Stimulated activated CD8-positive, alpha-beta memory T cell treated with anti-CD3 and anti-CD28 coated beads, Interleukin-15, amount 100 ng/mL, for 1 hour (primary cell): ENCODE measurements around the gene LRPAP1.

Experiments used
- DNase-seq: peaks from one replicate; pipeline ENCODE4 v3.0.0-alpha.2; 2020; ENCODE audit warnings: low read depth

The LRPAP1 gene

DNA sequence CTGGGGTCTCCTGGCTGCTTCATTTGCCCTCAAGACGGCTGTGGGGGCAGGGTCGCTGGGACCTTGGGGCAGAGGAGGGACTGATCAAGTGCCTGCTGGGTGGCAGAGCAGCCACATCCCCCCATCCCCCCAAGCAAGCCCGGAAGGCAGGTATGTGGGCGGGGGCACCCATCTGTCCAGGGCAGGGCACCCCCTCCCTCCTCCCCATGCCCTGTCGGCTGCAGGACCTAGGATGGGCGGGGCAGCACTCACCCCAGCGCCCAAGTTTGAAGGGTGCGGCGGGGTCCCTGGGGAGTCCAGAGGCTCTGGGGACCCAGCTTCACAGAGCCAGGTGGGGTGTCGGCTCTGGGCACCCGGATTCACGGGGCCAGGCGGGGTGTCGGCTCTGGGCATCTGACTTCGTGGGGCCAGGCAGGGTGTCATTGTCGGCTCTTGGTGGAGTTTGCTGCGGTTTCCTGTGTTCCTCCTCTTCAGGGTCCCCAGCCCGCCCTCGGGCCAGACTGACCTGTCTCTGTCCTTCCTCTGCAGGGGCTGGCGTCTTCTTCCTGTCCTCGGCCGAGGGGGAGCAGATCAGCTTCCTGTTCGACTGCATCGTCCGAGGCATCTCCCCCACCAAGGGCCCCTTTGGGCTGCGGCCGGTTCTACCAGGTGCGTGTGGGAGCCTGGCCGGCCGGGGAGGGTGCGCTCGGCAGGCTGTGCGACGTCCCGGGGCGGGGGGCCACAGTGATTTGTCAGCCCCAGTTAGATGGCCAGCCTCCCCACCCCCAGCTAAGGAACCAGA, 47.0 kb downstream of the LRPAP1 start:
- DNase-seq = no peak

DNA sequence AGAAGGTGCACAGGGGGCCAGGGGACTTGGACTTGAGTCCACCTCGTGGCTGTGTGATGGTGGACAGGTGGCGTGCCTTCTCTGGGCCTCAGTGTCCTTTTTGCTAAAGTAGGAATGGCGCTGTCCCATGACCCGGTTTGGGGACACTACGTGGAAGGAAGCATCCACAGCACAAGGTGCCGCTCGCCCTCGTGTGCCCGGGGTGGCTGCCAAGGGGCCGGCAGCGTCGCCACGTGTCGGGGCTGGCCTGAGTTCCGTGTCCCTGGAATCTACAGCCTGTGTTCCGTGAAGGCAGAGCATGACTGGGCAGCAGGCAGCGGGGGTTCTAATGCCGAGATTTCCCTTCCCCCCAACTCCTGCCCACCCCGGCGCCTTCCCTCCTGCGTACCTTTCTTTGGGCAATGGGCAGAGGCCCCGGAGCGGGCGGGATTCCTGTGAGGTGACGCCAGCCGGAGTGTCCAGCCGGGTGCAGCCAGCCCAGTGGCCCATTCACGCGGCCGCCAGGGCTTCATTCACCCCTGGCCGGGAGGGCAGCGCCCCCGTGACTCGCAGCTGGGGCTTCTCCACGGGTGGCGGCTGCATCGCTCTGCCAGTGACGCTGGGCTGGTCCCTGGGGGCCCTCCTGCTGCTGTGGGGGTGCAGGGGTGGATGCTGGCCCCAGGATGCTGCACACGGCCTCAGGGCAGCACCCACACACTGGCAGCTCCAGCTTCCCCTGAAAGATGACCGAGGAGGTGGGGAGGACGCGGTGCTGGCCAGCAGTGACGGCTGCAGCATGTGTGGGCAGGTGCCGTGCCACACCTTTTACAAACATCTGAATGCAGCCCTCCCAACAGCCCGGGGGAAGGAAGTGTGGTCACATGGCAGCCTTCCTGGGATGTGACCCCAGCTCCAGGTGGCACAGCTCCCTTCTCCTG, 47.9 kb downstream of the LRPAP1 start:
- DNase-seq = no peak

DNA sequence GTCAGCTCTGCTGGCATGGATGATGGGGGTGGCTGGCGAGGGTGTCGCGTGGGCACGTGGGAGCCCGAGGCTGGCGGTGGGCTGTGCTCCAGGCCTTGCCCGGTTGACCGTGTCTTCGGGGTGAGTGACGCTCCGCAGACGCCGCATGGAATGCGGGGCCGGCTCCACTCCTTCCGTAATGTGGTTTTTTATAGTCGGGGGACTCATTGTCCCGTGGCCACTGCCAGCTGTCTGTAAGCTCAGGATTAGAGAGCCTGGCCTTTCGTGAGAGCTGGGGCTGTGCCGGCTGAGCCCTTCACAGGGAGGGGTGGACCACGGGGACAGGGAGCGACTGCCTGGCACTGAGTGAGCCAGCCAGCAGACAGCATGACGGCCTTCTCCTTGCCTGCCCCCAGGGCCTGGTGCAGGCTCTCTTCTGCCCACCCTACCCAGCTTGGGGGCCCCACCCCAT, 48.7 kb downstream of the LRPAP1 start:
- no peak for DNase-seq

DNA sequence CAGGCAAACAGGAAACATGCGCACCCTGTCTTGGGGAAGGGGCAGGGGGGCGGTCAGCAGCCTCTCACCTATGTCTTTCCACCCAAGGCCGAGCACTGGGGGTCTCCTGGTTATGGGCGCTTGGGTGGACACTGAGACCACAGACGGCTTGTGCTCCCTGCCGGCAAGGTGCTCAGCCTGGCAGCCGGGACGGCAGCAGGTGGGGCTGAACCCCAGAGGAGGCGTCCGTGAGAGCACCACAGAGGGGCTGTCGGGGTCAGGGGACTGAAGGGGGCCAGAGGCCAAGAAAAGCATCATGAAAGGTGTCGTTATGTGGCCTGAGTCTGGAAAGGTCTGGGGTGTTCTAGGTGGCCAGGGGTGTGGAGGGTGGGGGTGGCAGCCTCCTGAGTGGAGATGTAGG, 49.5 kb downstream of the LRPAP1 start:
- no peak for DNase-seq

DNA sequence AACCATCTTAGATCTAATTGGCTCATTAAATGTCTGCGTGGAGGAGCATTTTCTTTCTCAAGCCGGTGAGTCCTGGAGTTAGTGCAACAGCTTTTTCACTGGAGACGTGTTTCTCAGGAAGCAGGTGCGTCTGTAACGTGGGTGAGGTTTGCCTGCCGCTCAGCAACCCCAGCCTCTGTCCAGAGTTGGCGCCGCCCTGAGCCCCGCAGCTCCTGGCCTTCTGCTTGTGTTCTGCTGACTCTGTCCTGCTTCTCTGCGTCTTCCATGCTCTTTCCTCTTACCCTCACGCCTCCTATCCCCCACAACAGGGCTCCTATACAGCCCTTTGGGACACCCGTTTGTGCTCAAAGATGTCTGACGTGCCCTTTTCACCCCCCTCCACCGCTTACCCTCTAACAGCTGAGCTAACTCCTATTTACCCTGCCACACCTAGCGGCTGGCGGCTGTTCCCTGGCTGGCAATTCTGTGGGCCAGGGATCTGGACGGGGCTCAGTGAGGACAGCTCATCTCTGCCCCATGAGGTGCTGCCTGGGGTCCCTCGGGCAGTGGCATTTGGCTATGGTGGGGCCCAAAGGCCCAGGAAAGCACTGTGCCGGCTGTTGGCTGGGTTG, 50.3 kb downstream of the LRPAP1 start:
- DNase-seq = no peak

DNA sequence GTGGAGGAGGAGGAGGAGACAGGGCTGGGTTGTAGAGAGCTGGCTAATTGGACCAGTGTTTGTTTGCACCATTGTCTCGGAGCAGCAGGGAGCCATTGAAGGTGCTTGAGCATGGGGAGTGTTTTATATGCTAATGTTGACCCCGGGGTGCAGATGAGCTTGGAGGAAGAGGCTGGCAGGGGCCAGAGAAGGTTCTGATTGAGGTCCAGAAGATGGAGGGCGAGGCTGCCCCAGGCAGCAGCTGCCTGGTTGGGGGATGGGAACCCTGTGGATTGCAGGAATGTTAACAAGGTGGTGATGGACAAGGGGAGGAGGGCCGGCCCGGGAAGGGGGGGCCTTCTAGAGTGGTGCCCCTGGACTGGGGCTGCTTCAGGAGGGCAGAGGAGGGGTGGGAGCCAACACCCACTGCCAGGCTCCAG, 51.1 kb downstream of the LRPAP1 start:
- no peak for DNase-seq

DNA sequence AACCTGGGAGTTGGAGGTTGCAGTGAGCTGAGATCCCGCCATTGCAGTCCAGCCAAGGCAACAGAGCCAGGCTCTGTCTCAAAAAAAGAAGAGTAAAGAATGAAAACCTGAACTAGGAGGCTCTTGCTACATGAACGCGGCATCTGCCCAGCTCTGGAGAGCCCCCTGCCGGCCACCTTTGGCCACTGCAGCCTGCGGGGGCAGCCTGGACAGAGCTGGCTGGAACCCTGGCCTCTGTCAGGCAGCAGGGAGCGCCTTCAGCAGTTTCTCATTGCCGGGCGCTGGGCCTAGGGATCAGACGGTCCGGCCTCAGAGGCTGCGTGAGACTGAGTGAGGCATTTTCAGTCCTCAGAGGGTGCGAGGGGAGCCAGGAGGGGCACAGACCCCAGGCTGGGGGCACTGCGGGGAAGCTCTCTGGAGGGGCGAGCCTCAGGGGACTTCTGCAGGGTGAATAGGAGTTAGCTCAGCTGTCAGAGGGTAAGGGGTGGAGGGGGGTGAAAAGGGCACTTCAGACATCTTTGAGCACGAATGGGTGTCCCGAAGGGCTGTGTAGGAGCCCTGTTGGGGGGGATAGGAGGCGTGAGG, 51.6 kb downstream of the LRPAP1 start:
- peak; percentile 55 for DNase-seq

DNA sequence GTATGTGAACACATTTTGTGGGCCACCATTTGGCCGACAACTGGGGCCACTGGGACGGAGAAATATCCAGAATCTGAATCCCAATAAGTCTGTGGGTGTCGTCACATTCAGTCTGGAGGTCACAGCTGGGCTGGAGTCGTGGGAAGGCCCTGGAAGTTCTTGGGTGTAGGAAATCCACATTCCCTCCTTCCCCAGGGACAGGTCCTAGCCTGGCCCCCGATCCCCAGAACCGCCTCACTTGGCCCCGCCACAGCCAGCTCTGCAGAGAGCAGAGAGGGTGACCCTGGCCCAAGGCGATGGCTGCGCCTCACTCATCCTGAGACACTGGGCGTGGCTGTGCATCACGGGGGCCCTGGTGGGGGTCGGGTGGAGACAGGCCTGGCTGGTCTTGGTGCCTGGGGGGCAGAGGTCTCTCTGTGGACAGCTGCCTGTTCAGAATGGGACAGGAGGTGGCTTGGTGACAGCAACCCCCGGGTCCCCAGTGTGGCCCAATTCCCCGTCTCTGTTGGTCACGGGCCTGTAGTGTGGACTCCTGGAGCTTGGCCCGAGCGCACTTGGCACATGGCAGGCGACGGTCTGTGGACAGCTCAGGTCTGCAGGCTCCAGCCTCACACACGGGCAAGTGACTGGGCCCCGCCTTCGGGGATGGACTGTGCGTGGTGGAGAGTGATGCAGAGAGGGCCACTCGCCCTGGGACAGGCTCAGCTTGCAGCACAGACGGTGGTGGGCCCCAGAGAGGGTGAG, 52.7 kb downstream of the LRPAP1 start:
- no peak for DNase-seq

DNA sequence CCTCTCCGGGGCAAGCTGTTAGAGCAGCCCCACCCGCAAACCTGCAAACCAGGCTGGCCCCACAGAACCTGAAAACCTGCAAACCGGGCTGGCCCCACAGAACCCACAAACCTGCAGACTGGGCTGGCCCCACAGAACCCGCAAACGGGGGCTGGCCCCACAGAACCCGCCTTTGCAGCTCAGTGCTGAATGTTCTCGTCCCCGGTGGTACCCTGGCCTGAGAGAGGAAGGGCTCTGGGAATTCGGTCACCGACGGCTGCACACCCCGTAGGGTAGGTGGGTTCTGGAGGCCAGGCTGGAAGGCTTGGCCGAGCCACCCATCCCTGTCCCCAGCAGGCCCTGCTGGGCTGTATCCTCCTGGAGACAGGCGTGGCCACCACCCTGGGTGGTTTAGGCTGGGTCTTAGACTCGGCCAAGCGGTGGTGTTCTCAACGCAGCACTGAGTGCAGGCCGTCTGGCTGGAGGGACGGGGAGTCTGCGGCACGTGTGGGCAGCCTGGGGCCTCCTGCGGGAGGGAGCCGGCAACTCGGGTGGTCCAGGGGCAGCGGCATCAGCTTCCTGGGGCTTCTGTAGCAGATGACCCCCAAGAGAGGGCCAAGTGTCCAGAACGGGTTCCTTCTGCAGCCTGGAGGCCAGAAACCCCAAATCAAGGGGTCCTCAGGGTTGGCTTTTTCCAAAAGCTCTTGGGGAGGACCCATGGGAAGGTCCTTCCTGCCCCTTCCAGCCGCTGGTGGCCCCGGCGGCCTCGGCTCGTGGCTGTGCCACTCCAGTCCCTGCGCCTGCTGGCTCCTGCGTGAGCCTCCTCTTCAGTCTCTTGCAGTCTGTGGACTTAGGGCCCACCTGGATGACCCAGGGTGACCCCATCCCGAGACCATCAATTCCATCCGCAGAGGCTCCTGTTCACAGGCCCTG, 53.5 kb downstream of the LRPAP1 start:
- DNase-seq = no peak

DNA sequence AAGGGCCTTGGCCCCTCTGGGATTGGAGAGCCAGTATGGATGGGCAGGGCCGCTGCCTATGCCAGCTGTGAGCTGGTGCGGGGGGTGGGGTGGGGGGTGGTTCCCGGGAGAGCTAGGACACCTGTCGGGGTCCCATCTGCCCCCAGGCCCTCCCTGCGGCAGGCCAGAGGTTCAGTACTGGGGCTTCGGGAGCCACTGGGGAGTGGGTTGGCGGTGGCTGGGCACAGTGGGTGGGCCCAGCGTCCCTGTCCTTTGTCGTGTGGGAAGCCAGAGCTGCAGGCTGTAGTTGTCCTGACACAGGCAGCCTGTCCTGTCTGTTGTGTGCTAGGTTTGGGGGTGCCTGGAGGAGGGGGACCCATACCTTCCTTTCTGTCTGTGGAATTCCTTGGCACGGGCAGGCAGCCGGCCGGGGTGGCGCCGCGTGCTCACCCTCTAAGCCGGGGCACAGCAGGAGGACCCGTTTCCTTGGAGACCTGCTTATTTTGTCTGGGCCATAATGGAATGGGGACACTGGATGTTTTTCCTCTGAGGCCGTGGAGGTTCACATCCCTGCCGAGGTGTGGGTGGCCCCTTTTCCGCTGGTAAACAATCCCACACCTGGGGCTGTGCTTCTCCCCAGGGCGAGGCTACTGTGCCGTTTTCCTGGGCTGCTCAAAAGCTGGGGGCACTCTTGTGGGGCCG, 54.3 kb downstream of the LRPAP1 start:
- DNase-seq = no peak

DNA sequence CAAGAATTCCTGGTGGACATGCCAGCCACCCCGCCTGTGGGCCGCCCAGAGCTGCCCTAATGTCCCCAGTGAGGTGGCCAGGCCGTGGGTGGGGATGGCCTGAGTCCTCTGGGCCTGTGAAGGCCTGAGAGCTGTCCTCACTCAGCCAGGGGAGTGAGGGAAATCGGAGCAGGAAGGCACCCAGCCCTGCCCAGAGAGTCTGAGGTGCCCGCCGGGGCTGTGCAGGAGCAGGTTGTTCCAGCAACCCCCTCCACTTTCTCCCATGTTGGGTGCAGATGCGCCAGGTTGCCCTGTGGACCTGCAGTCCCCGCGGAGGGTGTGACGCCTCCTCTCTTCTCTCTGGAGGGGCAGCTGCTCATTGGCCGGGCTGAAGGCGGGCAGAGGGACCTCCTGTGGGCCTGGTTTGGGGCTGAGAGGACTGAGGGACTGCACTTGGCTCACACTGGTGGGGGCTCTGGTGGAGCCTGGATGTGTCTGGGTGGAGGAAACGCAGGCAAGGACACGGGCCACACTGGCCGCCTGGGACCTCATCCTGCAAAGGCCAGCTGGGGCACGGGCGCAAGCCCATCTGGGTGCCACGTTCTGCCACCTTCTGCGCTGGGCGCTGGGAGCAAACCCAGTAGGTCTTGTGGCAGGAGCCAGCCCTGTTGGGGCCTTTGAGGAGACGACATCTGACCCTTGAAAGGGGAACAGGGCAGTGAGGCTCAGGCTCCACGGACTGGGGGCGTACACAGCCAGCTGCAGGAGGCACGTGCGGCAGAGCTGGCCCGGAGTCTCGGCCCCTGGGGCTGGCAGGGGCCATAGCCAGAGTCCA, 55.1 kb downstream of the LRPAP1 start:
- no peak for DNase-seq

DNA sequence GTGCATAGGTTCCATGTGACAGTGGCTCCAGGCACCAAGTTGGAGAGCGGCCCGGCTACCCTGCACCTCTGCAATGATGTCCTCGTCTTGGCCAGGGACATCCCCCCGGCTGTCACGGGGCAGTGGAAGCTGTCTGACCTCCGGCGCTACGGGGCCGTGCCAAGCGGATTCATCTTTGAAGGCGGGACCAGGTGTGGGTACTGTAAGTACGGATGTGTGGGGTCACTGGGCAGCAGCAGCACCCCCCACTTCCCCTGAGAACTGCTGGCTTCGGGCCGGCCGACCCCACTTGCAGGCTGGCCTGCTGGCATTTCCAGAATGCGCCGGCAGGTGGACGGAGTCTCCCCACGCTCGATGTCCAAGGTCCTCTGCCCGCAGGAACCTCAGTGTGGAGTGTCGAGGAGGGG, 55.9 kb downstream of the LRPAP1 start:
- DNase-seq = no peak

DNA sequence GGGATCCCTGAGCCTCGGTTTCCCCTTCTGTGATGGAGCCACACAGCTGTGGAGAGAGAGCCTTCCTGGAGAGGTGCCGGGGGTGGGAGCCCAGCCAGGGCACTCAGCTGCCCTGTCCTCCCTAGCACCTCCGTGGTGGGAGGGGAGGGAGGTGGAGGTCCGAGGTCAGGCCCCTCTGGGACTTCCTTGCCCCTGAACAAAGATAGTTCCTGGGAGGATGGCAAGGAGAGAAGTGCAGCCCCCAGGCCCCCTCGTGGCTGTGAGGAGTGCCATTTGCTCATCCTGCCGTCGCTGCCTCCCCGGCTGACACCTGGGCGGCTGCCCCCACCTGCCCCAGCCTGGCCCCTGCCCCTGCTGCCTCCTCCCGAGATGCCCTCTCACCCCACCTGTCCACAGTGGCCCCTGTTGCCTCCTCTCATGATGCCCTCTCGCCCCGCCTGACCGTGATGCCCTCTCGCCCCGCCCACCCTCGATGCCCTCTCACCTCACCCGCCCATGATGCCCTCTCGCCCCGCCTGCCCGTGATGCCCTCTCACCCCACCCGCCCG, 56.4 kb downstream of the LRPAP1 start:
- no peak for DNase-seq

DNA sequence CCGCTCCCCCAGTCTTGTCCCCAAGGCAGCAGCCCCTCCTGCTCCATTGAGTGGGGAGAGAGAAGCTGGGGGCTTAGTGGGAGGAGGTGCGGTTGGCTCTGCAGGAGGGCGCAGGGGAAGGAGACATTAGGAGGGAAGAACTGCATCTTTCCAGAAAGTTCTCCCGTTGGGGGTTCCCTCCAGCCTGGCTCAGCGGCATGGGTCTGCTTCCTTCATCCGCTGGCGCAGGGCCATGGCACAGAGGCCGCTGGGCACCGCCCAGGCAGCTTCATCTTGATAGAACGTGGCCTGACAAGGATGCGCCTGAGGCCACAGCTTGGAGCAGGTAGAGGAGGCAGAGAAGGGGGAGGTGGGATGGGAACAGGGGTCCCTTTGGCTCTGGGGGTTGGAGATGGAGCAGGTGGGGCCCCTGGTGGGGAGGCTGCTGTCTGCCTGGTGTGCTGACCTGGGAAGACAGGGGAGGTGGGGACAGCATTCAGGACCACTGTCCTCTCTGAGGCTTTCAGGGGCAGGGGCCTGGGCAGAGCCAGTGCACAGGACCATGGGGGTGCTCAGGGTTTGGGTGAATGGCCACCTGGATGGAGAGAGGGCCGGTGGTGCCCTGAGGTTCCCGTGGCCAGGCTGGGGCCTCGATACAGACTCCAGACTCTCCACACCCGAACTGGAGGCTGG, 57.0 kb downstream of the LRPAP1 start:
- no peak for DNase-seq

DNA sequence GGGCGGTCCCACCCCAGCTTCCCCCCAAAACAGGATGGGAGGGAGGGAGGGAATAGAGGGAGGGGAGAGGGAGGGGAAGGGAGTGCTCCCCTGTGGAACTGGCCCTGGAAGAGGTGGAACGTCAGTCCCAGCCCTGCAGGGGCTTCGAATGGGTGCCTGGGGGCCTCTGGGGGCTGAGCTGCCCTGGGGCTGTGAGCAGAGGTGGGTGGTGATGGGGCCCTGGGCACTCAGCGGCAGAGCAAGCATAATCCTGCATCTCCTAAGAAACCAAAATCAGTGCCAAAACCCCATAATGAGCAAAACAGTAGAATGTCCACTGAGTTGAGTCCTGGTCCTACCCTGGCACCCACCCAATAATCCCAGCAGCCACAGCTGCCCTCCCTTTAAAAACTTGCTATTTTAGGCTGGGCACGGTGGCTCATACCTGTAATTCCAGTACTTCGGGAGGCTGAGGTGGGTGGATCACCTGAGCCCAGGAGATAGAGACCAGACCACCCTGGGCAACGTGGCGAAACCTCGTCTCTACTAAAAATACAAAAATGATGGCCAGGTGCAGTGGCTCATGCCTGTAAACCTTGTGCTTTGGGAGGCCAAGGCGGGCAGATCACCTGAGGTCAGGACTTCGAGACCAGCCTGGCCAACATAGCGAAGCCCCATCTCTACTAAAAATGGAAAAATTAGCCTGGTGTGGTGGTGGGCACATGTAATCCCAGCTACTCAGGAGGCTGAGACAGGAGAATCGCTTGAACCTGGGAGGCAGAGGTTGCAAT, 58.0 kb downstream of the LRPAP1 start:
- no peak for DNase-seq

DNA sequence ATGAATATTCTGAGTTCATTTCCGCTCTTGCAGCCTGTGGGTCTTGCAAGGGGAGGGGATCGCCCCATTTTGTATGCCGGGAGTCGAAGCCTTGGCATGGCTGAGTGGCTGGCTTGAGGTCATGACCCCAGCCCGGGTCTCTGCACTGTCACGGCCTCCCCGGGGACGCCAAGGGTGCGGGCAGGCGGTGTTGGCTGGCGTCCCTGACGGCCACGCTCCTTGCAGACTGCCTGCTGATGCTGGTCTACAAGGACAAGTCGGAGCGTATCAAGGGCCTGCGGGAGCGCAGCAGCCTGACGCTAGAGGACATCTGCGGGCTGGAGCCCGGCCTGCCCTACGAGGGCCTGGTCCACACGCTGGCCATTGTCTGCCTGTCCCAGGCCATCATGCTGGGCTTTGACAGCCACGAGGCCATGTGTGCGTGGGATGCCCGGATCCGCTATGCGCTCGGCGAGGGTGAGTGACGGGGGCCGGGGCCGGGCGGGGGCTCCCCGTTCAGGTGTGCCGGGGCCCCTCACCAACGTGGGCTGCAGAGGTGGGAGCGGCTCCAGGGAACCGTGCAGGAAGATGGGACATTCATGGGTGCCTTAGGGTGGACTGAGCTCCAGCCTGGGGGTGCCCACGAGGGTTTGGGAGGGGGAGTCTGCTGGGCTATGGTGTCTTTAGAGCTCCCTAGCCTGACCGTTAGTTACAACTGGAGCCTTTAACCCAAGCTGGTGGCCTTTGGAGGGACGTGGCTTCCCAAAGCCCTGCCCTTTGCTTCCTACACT, 58.9 kb downstream of the LRPAP1 start:
- DNase-seq = no peak
